HG03039 (cell line): ENCODE measurements around the gene MSI2.

Experiments used
- ATAC-seq: cut with Tn5 transposase; IDR thresholded peaks from one replicate; pipeline ENCODE4 v1.9.1; 2021; ENCODE audit warnings: mild to moderate bottlenecking, moderate library complexity; ENCODE audit not compliant: unreplicated experiment

Gene MSI2

GRCh38 chr17:57387575-57387974, 131.3 kb downstream of the MSI2 start:
- no peak for ATAC-seq

GRCh38 chr17:57388131-57388725, 131.9 kb downstream of the MSI2 start:
- no peak for ATAC-seq

- no peak for ATAC-seq
Measured at GRCh38 chr17:57389473-57389872, 133.2 kb downstream of the MSI2 start.

GRCh38 chr17:57391076-57391825, 134.9 kb downstream of the MSI2 start:
- no peak for ATAC-seq

- no peak for ATAC-seq
Measured at GRCh38 chr17:57391857-57392471, 135.6 kb downstream of the MSI2 start.

GRCh38 chr17:57393368-57393767, 137.0 kb downstream of the MSI2 start:
- ATAC-seq = no peak

GRCh38 chr17:57394375-57394774, 138.1 kb downstream of the MSI2 start:
- no peak for ATAC-seq

GRCh38 chr17:57395721-57396321, 139.5 kb downstream of the MSI2 start:
- no peak for ATAC-seq

- no peak for ATAC-seq
Measured at GRCh38 chr17:57396511-57396921, 140.2 kb downstream of the MSI2 start.

GRCh38 chr17:57397402-57397801, 141.1 kb downstream of the MSI2 start:
- ATAC-seq = no peak

- no peak for ATAC-seq
Measured at GRCh38 chr17:57399690-57400089, 143.4 kb downstream of the MSI2 start.

GRCh38 chr17:57400648-57401047, 144.3 kb downstream of the MSI2 start:
- no peak for ATAC-seq

GRCh38 chr17:57401556-57402488, 145.5 kb downstream of the MSI2 start:
- no peak for ATAC-seq

- no peak for ATAC-seq
Measured at GRCh38 chr17:57402681-57403180, 146.4 kb downstream of the MSI2 start.

- ATAC-seq = no peak
Measured at GRCh38 chr17:57403236-57403635, 146.9 kb downstream of the MSI2 start.

GRCh38 chr17:57404073-57404472, 147.8 kb downstream of the MSI2 start:
- no peak for ATAC-seq

- no peak for ATAC-seq
Measured at GRCh38 chr17:57404795-57405490, 148.6 kb downstream of the MSI2 start.

- no peak for ATAC-seq
Measured at GRCh38 chr17:57405491-57406072, 149.3 kb downstream of the MSI2 start.

GRCh38 chr17:57406131-57406980, 150.0 kb downstream of the MSI2 start:
- ATAC-seq = no peak
